PC-9 (cell line): ENCODE measurements around the gene ABCA2. TPM values are rescaled to one million over a fixed set of nuclear protein-coding genes. Genes with fewer than 3 reads are reported as not detected.

Source experiments
- BruUV-seq: library from RNA; stranded (reverse); fragments of 400-500 nt; replicated peaks from 2 replicates; lab custom pipeline; 2021; lab: Mats Ljungman, UMichigan
- CTCF ChIA-PET: fragments of 300-600 bp; sonication (Branson Sonifier 250); formaldehyde crosslinking; loops from one replicate; lab custom pipeline; 2022; ENCODE audit warnings: antibody characterized with exemption; lab: Charles Lee
- POLR2A ChIA-PET: fragments of 300-600 bp; sonication (Branson Sonifier 250); formaldehyde crosslinking; loops from one replicate; lab custom pipeline; 2022; ENCODE audit warnings: antibody characterized with exemption; ENCODE audit not compliant: unreplicated experiment; lab: Charles Lee
- DNase-seq, 2 experiments: peaks; one replicate each; pipeline versions ENCODE4 v3.0.0 to v3.0.0-alpha.2; 2015 to 2022; ENCODE audit warnings: mixed read lengths in 1 of 2
- H2AFZ ChIP-seq: fragments of 200-600 bp; sonication (generic); 2 replicates; pipeline ENCODE4 v1.8.1; 2017; ENCODE audit warnings: antibody characterized with exemption
- H3F3A ChIP-seq: fragments of 200-600 bp; sonication (generic); 2 replicates; pipeline ENCODE4 v1.8.1; 2017; ENCODE audit warnings: antibody characterized with exemption, mild to moderate bottlenecking, low read depth; ENCODE audit not compliant: insufficient read depth
- H3K27ac ChIP-seq: fragments of 200-600 bp; sonication (generic); 2 replicates; pipeline ENCODE4 v1.6.1; 2016; ENCODE audit warnings: mixed run types
- H3K27me3 ChIP-seq: fragments of 200-600 bp; sonication (generic); 2 replicates; pipeline ENCODE4 v1.6.1; 2016; ENCODE audit warnings: low read depth, mixed run types; ENCODE audit not compliant: insufficient read depth
- H3K36me3 ChIP-seq: fragments of 200-600 bp; sonication (generic); 2 replicates; pipeline ENCODE4 v1.6.1; 2016; ENCODE audit warnings: low read depth, mixed run types
- H3K4me1 ChIP-seq: fragments of 200-600 bp; sonication (generic); replicated peaks from 2 replicates; pipeline ENCODE4 v1.6.1; 2016; ENCODE audit warnings: mixed run types; ENCODE audit not compliant: insufficient read depth
- H3K4me2 ChIP-seq: fragments of 200-600 bp; sonication (generic); 2 replicates; pipeline ENCODE4 v1.6.1; 2017; ENCODE audit warnings: mixed run types
- H3K4me3 ChIP-seq: fragments of 200-600 bp; sonication (generic); 2 replicates; pipeline ENCODE4 v1.6.1; 2016; ENCODE audit warnings: mixed run types
- H3K79me2 ChIP-seq: fragments of 200-600 bp; sonication (generic); 2 replicates; pipeline ENCODE4 v1.6.1; 2017; ENCODE audit warnings: low read depth, mixed run types
- H3K9me2 ChIP-seq: fragments of 200-600 bp; sonication (generic); 2 replicates; pipeline ENCODE4 v1.8.1; 2017; ENCODE audit warnings: mild to moderate bottlenecking; ENCODE audit not compliant: insufficient read depth
- H3K9me3 ChIP-seq: fragments of 200-600 bp; sonication (generic); 2 replicates; pipeline ENCODE4 v1.8.1; 2016; ENCODE audit warnings: low read depth; ENCODE audit not compliant: insufficient read depth
- H4K20me1 ChIP-seq: fragments of 200-600 bp; sonication (generic); 2 replicates; pipeline ENCODE4 v1.8.1; 2017; ENCODE audit not compliant: insufficient read depth
- CTCF ChIP-seq: fragments of 200-600 bp; sonication (generic); conservative IDR thresholded peaks from 2 replicates; pipeline ENCODE4 v1.6.1; 2017; ENCODE audit warnings: mixed run types, antibody characterized with exemption, mild to moderate bottlenecking, moderate library complexity
- EZH2 ChIP-seq: fragments of 200-600 bp; sonication (generic); IDR thresholded peaks from 2 replicates; pipeline ENCODE4 v1.8.0; 2017; ENCODE audit warnings: antibody characterized with exemption, low read depth
- intact Hi-C: fragments of 100-400 bp; cut with micrococcal nuclease; formaldehyde crosslinking; loops from one replicate; pipeline ENCODE4 v1.10.0; 2022; ENCODE audit not compliant: unreplicated experiment
- total RNA-seq: library from RNA; stranded (reverse); gene quantifications from 2 replicates; pipeline ENCODE4 v1.2.3, GENCODE V29; 2021

The ABCA2 gene
- total RNA-seq, 1 experiment from 2014 or later, result 79.2 TPM

GRCh38 chr9:137051145-137051724 is 23.2 kb upstream of the ABCA2 start:
- Histone ChIP-seq H4K20me1 (peaks cover 5% of the 10 kb centered on the region; the same call in 1 of the 2 replicates), H3K4me3 (no peak overlapping the region), H3K4me2 (no peak overlapping the region), H3K27ac (no peak overlapping the region), H3K27me3 (peaks cover 6% of the 10 kb centered on the region), H3K36me3 (no peaks in the 10 kb centered on the region), H3K9me2 (no peaks in the 10 kb centered on the region), H3F3A (peaks cover 9% of the 10 kb centered on the region; the same call in 1 of the 2 replicates), H3K4me1 (no peaks in the 10 kb centered on the region), H3K79me2 (no peaks in the 10 kb centered on the region), H3K9me3 (no peaks in the 10 kb centered on the region), H2AFZ (no peak overlapping the region)
- BruUV-seq, result no TSS peak
- ChIA-PET POLR2A (no interaction called here), CTCF (no interaction called here)
- intact Hi-C loops, result no loop called here
- DNase-seq, result no peak
- TF ChIP-seq EZH2 (no peak), CTCF (no peak)

GRCh38 chr9:137050570-137050969 is 22.5 kb upstream of the ABCA2 start:
- H3F3A ChIP-seq, result peaks cover 9% of the 10 kb centered on the region; the same call in 1 of the 2 replicates
- peaks cover 5% of the 10 kb centered on the region; the same call in 1 of the 2 replicates for H4K20me1 ChIP-seq
- no peaks in the 10 kb centered on the region for H3K36me3 ChIP-seq
- H3K4me2 ChIP-seq, result no peak overlapping the region
- intact Hi-C loops, result no loop called here
- H3K27me3 ChIP-seq, result peaks cover 6% of the 10 kb centered on the region
- H3K27ac ChIP-seq, result no peak overlapping the region
- no peaks in the 10 kb centered on the region for H3K9me3 ChIP-seq
- no TSS peak for BruUV-seq
- CTCF ChIA-PET, result no interaction called here
- DNase-seq, result no peak
- H3K79me2 ChIP-seq, result no peaks in the 10 kb centered on the region
- TF ChIP-seq EZH2 (no peak), CTCF (no peak)
- no peak overlapping the region for H2AFZ ChIP-seq
- POLR2A ChIA-PET, result no interaction called here
- no peaks in the 10 kb centered on the region for H3K4me1 ChIP-seq
- H3K4me3 ChIP-seq, result no peak overlapping the region
- no peaks in the 10 kb centered on the region for H3K9me2 ChIP-seq

- TF ChIP-seq CTCF (peak; percentile 65), EZH2 (no peak)
- BruUV-seq, result no TSS peak
- peaks cover 10% of the 10 kb centered on the region for H4K20me1 ChIP-seq
- no peak overlapping the region for H3K4me2 ChIP-seq
- peaks cover 6% of the 10 kb centered on the region for H3K27me3 ChIP-seq
- peak in 1 of 2 experiments; percentile 73 for DNase-seq
- intact Hi-C loops, result loop anchor here (5.0 kb wide), 1 partner anchor 68 kb away; no protein-coding TSS in a partner anchor
- no peaks in the 10 kb centered on the region for H3K9me3 ChIP-seq
- H3K4me3 ChIP-seq, result no peak overlapping the region
- H3F3A ChIP-seq, result peaks cover 11% of the 10 kb centered on the region; the same call in 1 of the 2 replicates
- no peak overlapping the region for H2AFZ ChIP-seq
- no peaks in the 10 kb centered on the region for H3K36me3 ChIP-seq
- H3K9me2 ChIP-seq, result no peaks in the 10 kb centered on the region
- POLR2A ChIA-PET, result no interaction called here
- CTCF ChIA-PET, result no interaction called here
- peaks cover 5% of the 10 kb centered on the region for H3K79me2 ChIP-seq
- peaks cover 3% of the 10 kb centered on the region for H3K4me1 ChIP-seq
- H3K27ac ChIP-seq, result no peak overlapping the region
Observed at GRCh38 chr9:137049544-137050449, 21.8 kb upstream of the ABCA2 start.
